Gastrocnemius medialis (tissue), 4 donors: ENCODE data around the gene CCDC170.

ENCODE experiments used
- CTCF ChIP-seq, 5 experiments: fragments of 450-650 bp in 3 of 5; fragments of 200-600 bp in 2 of 5; sonication (generic) in 2 of 5; IDR thresholded peaks in 4 of 5; conservative IDR thresholded peaks in 1 of 5; 1 replicate in 4 of 5; 2 replicates in 1 of 5; pipeline ENCODE4 v1.5.1; 2016 to 2019; ENCODE audit warnings: antibody characterized with exemption in 5 of 5, mild to moderate bottlenecking in 3 of 5, moderate library complexity in 3 of 5
- POLR2A ChIP-seq, 2 donors: fragments of 450-650 bp; IDR thresholded peaks; one replicate each; pipeline ENCODE4 v1.6.1; 2017; ENCODE audit warnings: antibody characterized with exemption in 2 of 2, mild to moderate bottlenecking in 2 of 2, moderate library complexity in 2 of 2

GRCh38 chr6:151548201-151548600 lies 54.4 kb downstream of the CCDC170 start:
- TF ChIP-seq POLR2A (IDR thresholded peaks at IDR 0.05) (no peak), CTCF (IDR thresholded peaks at IDR 0.05 in 4 of 5, conservative IDR thresholded peaks at IDR 0.05 in 1 of 5) (no peak)
